Erythroblast (primary cell): ENCODE data around the gene NF1.

Experiments
- GATA1 ChIP-seq: IDR thresholded peaks from 2 replicates; pipeline ENCODE4 v1.6.1; 2011; ENCODE audit warnings: low read depth, mild to moderate bottlenecking, control low read depth, low read length, moderate library complexity
- POLR2A ChIP-seq: IDR thresholded peaks from 2 replicates; pipeline ENCODE4 v1.6.1; 2011; ENCODE audit warnings: mild to moderate bottlenecking, low read length

DNA sequence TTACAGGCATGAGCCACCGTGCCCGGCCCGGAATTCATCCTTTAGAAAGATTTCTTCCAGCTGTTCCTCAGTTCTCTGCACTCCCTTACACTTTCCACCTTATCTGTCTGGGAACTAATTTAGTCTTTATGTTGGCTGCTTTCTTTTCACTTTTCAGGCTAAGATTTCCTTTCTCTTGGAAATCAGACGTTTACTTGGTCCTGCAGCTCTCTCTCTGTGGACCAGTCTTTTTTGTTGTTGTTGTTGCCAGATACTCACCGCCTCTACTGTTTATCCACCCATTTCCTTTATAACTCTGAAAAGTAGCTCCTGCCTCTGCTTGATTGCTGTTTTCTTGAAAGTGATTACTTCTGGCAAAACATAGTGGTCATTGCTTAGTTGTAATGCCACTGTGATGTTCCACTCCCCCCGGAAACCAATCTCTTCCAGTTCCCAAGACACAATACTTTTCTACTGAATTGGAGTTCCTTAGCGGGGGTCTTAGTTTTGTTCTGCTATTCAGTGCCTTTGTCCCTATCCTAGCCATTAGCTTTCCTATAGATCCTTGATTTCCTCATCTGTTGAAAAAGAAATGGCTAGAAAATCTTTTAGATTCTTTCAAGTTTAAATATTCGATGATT, 6.2 kb downstream of the NF1 start:
- TF ChIP-seq POLR2A (no peak), GATA1 (no peak)
